Measurements from ENCODE around the gene XRN1. TPM values are rescaled to one million over a fixed set of nuclear protein-coding genes. Genes with fewer than 3 reads are reported as not detected.

Gene XRN1
- total RNA-seq, 1 donor from 2014 or later: 63.0 TPM

DNA sequence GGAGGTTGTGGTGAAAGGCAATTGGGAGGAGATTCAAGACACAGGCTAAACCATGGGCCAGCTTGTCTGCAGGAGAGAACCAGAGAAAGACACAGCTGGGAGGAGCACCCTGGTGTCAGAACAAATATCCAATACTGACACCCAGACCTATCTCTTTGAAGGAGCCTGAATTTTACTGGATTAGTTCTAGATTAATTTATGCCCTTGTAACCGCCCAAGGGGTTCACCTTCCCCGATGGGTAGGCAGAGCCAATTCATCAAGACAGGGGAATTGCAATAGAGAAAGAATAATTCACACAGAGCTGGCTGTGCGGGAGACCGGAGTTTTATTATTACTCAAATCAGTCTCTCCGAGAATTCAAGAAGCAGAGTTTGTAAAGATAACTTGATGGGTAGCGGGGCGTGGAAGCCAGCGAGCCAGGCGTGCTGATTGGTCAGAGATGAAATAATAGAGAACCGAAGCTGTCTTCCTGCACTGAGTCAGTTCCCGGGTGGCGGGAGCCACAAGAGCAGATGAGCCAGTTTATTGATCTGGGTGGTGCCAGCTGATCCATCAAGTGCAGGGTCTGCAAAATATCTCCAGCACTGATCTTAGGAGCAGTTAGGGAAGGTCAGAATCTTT lies 191.0 kb downstream of the XRN1 start:
- Mint-ChIP-seq H3K9me3 (peaks cover 29% of the 10 kb centered on the region), H3K36me3 (ENCODE audit: low read depth) (no peaks in the 10 kb centered on the region), H3K4me1 (no peaks in the 10 kb centered on the region), H3K27ac (no peak overlapping the region), H3K4me3 (no peak overlapping the region), H3K27me3 (no peaks in the 10 kb centered on the region)
- POLR2A ChIA-PET: no interaction called here
- ATAC-seq (ENCODE audit: low read depth) (no peak), DNase-seq (no peak)
- CTCF ChIA-PET: no interaction called here
- TF ChIP-seq, protein P1, sequence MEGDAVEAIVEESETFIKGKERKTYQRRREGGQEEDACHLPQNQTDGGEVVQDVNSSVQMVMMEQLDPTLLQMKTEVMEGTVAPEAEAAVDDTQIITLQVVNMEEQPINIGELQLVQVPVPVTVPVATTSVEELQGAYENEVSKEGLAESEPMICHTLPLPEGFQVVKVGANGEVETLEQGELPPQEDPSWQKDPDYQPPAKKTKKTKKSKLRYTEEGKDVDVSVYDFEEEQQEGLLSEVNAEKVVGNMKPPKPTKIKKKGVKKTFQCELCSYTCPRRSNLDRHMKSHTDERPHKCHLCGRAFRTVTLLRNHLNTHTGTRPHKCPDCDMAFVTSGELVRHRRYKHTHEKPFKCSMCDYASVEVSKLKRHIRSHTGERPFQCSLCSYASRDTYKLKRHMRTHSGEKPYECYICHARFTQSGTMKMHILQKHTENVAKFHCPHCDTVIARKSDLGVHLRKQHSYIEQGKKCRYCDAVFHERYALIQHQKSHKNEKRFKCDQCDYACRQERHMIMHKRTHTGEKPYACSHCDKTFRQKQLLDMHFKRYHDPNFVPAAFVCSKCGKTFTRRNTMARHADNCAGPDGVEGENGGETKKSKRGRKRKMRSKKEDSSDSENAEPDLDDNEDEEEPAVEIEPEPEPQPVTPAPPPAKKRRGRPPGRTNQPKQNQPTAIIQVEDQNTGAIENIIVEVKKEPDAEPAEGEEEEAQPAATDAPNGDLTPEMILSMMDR (IDR thresholded peaks at IDR 0.05): no peak
- intact Hi-C loops (cut with micrococcal nuclease): no loop called here

Other genes starting within 250 kb of the XRN1 start
- 10.4 and 12.2 TPM in 2 replicates for gene GK5, start 222.5 kb downstream of the XRN1 start, total RNA-seq
- gene ATR, start 130.7 kb upstream of the XRN1 start, total RNA-seq: 47.4 and 47.6 TPM in 2 replicates
- 0.66 and 0.91 TPM in 2 replicates for gene PLS1, start 148.4 kb upstream of the XRN1 start, total RNA-seq

All from activated B cell treated with CpG ODN at 0.5 μM for 24 hours (primary cell).